ENCODE results near the gene CEP250. TPM values are rescaled to one million over a fixed set of nuclear protein-coding genes. Genes with fewer than 3 reads are reported as not detected.
A peak's percentile ranks its signal among the peaks of the same experiment; 100 is the strongest.

CEP250 gene
- total RNA-seq, 1 experiment from 2014 or later = 52.5 TPM

GRCh38 chr20:35463455-35464300 is 8.3 kb downstream of the CEP250 start:
- Histone ChIP-seq H3K4me3 (ENCODE audit: low read length) (no peak overlapping the region), H3K36me3 (ENCODE audit: low read depth, low read length) (peaks cover 34% of the 10 kb centered on the region), H4K20me1 (ENCODE audit: low read length) (no peaks in the 10 kb centered on the region), H3K4me1 (ENCODE audit: insufficient read depth, low read length) (peaks cover 20% of the 10 kb centered on the region), H3K9me2 (replicated peaks; ENCODE audit: low read length) (no peaks in the 10 kb centered on the region), H3K27ac (ENCODE audit: low read length) (no peak overlapping the region), H3K79me2 (ENCODE audit: low read length) (peaks cover 10% of the 10 kb centered on the region), H3K27me3 (ENCODE audit: low read length) (no peaks in the 10 kb centered on the region), H3K9ac (ENCODE audit: low read length) (no peak overlapping the region), H2AFZ (ENCODE audit: low read length) (no peak overlapping the region), H3F3A (ENCODE audit: low read length, unreplicated experiment) (peaks cover 3% of the 10 kb centered on the region), H3K9me3 (ENCODE audit: low read length) (no peaks in the 10 kb centered on the region), H3K4me2 (ENCODE audit: low read length) (no peak overlapping the region)
- CTCF ChIA-PET = interaction anchor here (0.6 to 1.0 kb wide), 3 partner anchors 152 to 367 kb away, joined by 3 to 10 read pairs (median 7); partner anchors contain the start of gene SPAG4
- ATAC-seq (peak; percentile 76), DNase-seq (peak; percentile 85)
- intact Hi-C loops (cut with micrococcal nuclease) = loop anchor here (5.0 kb wide), 2 partner anchors 154 to 234 kb away; partner anchors contain the start of genes NFS1, ROMO1 and SPAG4
- POLR2A ChIA-PET (ENCODE audit: unreplicated experiment) = no interaction called here
- BruUV-seq (replicated peaks) = no TSS peak
- TF ChIP-seq CTCF (conservative IDR thresholded peaks at IDR 0.05; ENCODE audit: low read depth, low read length) (peak; percentile 91), EZH2phosphoT487 (IDR thresholded peaks at IDR 0.05; ENCODE audit: borderline replicate concordance, low read length) (no peak), EZH2 (IDR thresholded peaks at IDR 0.05; ENCODE audit: low read length, unreplicated experiment) (no peak)

DNA sequence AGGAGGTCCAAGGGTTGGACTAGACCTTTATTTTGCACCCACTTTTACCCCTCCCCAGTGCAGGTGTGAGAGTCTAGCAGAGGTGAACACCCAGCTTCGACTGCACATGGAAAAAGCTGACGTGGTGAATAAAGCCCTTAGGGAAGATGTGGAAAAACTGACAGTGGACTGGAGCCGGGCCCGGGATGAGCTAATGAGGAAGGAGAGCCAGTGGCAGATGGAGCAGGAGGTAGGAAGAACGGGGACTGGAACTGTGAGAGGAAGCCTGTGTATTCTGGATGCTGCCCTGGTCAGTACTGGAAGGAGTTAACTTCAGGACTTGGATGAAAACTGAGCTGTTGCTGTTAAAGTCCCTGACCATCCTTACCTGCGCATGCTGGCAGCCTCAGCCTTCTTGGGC is 10.6 kb downstream of the CEP250 start:
- POLR2A ChIA-PET (ENCODE audit: unreplicated experiment) = interaction anchor here (0.6 kb wide), 1 partner anchor 367 kb away, joined by 31 read pairs; no protein-coding TSS in a partner anchor
- DNase-seq (no peak), ATAC-seq (no peak)
- H4K20me1 ChIP-seq (ENCODE audit: low read length) = no peaks in the 10 kb centered on the region
- H3K4me2 ChIP-seq (ENCODE audit: low read length) = no peak overlapping the region
- intact Hi-C loops (cut with micrococcal nuclease) = no loop called here
- H3K4me1 ChIP-seq (ENCODE audit: insufficient read depth, low read length) = peaks cover 28% of the 10 kb centered on the region
- peaks cover 46% of the 10 kb centered on the region for H3K36me3 ChIP-seq (ENCODE audit: low read depth, low read length)
- no peak overlapping the region for H3K9ac ChIP-seq (ENCODE audit: low read length)
- H3K27me3 ChIP-seq (ENCODE audit: low read length) = no peaks in the 10 kb centered on the region
- peaks cover 3% of the 10 kb centered on the region; the same call in 1 of the 2 replicates for H3K79me2 ChIP-seq (ENCODE audit: low read length)
- H3K9me3 ChIP-seq (ENCODE audit: low read length) = no peaks in the 10 kb centered on the region
- H3K27ac ChIP-seq (ENCODE audit: low read length) = no peak overlapping the region
- H3K4me3 ChIP-seq (ENCODE audit: low read length) = no peak overlapping the region
- H3K9me2 ChIP-seq (replicated peaks; ENCODE audit: low read length) = no peaks in the 10 kb centered on the region
- H3F3A ChIP-seq (ENCODE audit: low read length, unreplicated experiment) = peaks cover 3% of the 10 kb centered on the region
- CTCF ChIA-PET = no interaction called here
- no TSS peak for BruUV-seq (replicated peaks)
- H2AFZ ChIP-seq (ENCODE audit: low read length) = no peak overlapping the region
- TF ChIP-seq CTCF (conservative IDR thresholded peaks at IDR 0.05; ENCODE audit: low read depth, low read length) = no peak

GRCh38 chr20:35466856-35467255 is 11.5 kb downstream of the CEP250 start:
- intact Hi-C loops (cut with micrococcal nuclease) = no loop called here
- H3K4me3 ChIP-seq (ENCODE audit: low read length) = no peak overlapping the region
- H3K27me3 ChIP-seq (ENCODE audit: low read length) = no peaks in the 10 kb centered on the region
- H3F3A ChIP-seq (ENCODE audit: low read length, unreplicated experiment) = peaks cover 3% of the 10 kb centered on the region
- no peaks in the 10 kb centered on the region for H3K9me3 ChIP-seq (ENCODE audit: low read length)
- no peak overlapping the region for H3K4me2 ChIP-seq (ENCODE audit: low read length)
- peaks cover 54% of the 10 kb centered on the region for H3K36me3 ChIP-seq (ENCODE audit: low read depth, low read length)
- POLR2A ChIA-PET (ENCODE audit: unreplicated experiment) = interaction anchor here (0.6 kb wide), 1 partner anchor 366 kb away, joined by 31 read pairs; no protein-coding TSS in a partner anchor
- no peak for DNase-seq
- H3K79me2 ChIP-seq (ENCODE audit: low read length) = no peaks in the 10 kb centered on the region; the same call in 1 of the 2 replicates
- H3K4me1 ChIP-seq (ENCODE audit: insufficient read depth, low read length) = peaks cover 28% of the 10 kb centered on the region
- H2AFZ ChIP-seq (ENCODE audit: low read length) = no peak overlapping the region
- ATAC-seq = no peak
- H4K20me1 ChIP-seq (ENCODE audit: low read length) = no peaks in the 10 kb centered on the region
- no peak overlapping the region for H3K9ac ChIP-seq (ENCODE audit: low read length)
- no peak overlapping the region for H3K27ac ChIP-seq (ENCODE audit: low read length)
- no peak for TF ChIP-seq EZH2phosphoT487 (IDR thresholded peaks at IDR 0.05; ENCODE audit: borderline replicate concordance, low read length)
- no peak for TF ChIP-seq EZH2 (IDR thresholded peaks at IDR 0.05; ENCODE audit: low read length, unreplicated experiment)
- TF ChIP-seq CTCF (conservative IDR thresholded peaks at IDR 0.05; ENCODE audit: low read depth, low read length) = no peak
- no TSS peak for BruUV-seq (replicated peaks)
- no peaks in the 10 kb centered on the region for H3K9me2 ChIP-seq (replicated peaks; ENCODE audit: low read length)
- CTCF ChIA-PET = interaction anchor here (0.5 to 1.3 kb wide), 2 partner anchors 12 to 370 kb away, joined by 5 to 7 read pairs; no protein-coding TSS in a partner anchor
